K562 (cell line): ENCODE measurements around the gene KAZN. TPM values are rescaled to one million over a fixed set of nuclear protein-coding genes. Genes with fewer than 3 reads are reported as not detected.

Experiments used
- ATAC-seq: fragments of 200-7000 bp; cut with Tn5 transposase; 3 replicates; pipeline ENCODE4 v1.9.1; 2020; ENCODE audit warnings: moderate library complexity
- BruUV-seq: library from RNA; stranded (reverse); fragments of 400-500 nt; replicated peaks from 2 replicates; lab custom pipeline; 2021; lab: Mats Ljungman, UMichigan
- CTCF ChIA-PET: fragments of 300-600 bp; formaldehyde crosslinking; extraction: SDS; loops from one replicate; lab custom pipeline; 2021; ENCODE audit warnings: low intra/inter-chr PET ratio; lab: Yijun Ruan, JAX
- POLR2A ChIA-PET: fragments of 300-600, 350-650 bp; sonication (Branson Sonifier 250); formaldehyde crosslinking; extraction: SDS; loops from one replicate; lab custom pipeline; 2021; ENCODE audit warnings: antibody characterized with exemption, inconsistent platforms; lab: Yijun Ruan, JAX
- DNase-seq, 4 experiments: peaks; one replicate each; pipeline versions ENCODE4 v3.0.0 to v3.0.0-alpha.2; 2011 to 2018; ENCODE audit warnings: low spot score in 3 of 4, mixed read lengths in 3 of 4; ENCODE audit errors: extremely low read depth in 1 of 4
- FAIRE-seq: peaks from 2 replicates; lab custom pipeline; 2011; peaks lifted over from hg19 to GRCh38; lab: Jason Lieb, UNC
- H2AFZ ChIP-seq: 2 replicates; pipeline ENCODE4 v1.6.0; 2011; ENCODE audit warnings: low read depth, low read length, control low read depth, inconsistent platforms
- H3K27ac ChIP-seq: fragments of 200-600 bp; 3 replicates; pipeline ENCODE4 v1.8.0; 2011; ENCODE audit warnings: low read depth, mild to moderate bottlenecking, control low read depth, inconsistent platforms, low read length, moderate library complexity, mixed read lengths; ENCODE audit errors: extremely low read depth
- H3K27me3 ChIP-seq, 2 experiments: fragments of 300-600 bp in 1 of 2; 2 replicates in 1 of 2; 3 replicates in 1 of 2; pipeline versions ENCODE4 v1.6.0 to v1.8.0; 2011; ENCODE audit warnings: inconsistent platforms in 2 of 2, low read length in 2 of 2, mild to moderate bottlenecking in 1 of 2, mixed read lengths in 1 of 2, moderate library complexity in 1 of 2; ENCODE audit not compliant: control insufficient read depth in 2 of 2, insufficient read depth in 2 of 2
- H3K36me3 ChIP-seq: fragments of 300-600 bp; 3 replicates; pipeline ENCODE4 v1.8.0; 2011; ENCODE audit warnings: mild to moderate bottlenecking, low read length, inconsistent platforms; ENCODE audit not compliant: control insufficient read depth, insufficient read depth
- H3K4me1 ChIP-seq, 2 experiments: fragments of 200-600 bp in 1 of 2; replicated peaks in 1 of 2; 2 replicates in 1 of 2; 3 replicates in 1 of 2; pipeline versions ENCODE4 v1.5.1 to v1.8.0; 2011; ENCODE audit warnings: inconsistent platforms in 2 of 2, low read length in 2 of 2, mild to moderate bottlenecking in 1 of 2, mixed read lengths in 1 of 2, moderate library complexity in 1 of 2; ENCODE audit not compliant: control insufficient read depth in 2 of 2, insufficient read depth in 2 of 2
- H3K4me2 ChIP-seq: 2 replicates; pipeline ENCODE4 v1.6.1; 2011; ENCODE audit warnings: low read length, control low read depth, inconsistent platforms, mixed read lengths; ENCODE audit not compliant: insufficient read depth
- H3K4me3 ChIP-seq: fragments of 200-600 bp; sonication (generic), shearing (Covaris generic); 2 replicates; pipeline ENCODE4 v1.5.1; 2016; ENCODE audit warnings: control low read depth, inconsistent platforms
- H3K79me2 ChIP-seq: fragments of 200-600 bp; 3 replicates; pipeline ENCODE4 v1.8.0; 2011; ENCODE audit warnings: low read length, inconsistent platforms; ENCODE audit not compliant: control insufficient read depth, insufficient read depth
- H3K9ac ChIP-seq, 2 experiments: 2 replicates each; pipeline versions ENCODE4 v1.6.0 to v1.6.1; 2011; ENCODE audit warnings: low read depth in 2 of 2, low read length in 2 of 2, control low read depth in 1 of 2, inconsistent platforms in 1 of 2, mild to moderate bottlenecking in 1 of 2, mixed read lengths in 1 of 2; ENCODE audit not compliant: insufficient read depth in 1 of 2
- H3K9me1 ChIP-seq: one replicate; pipeline ENCODE4 v1.6.0; 2011; ENCODE audit warnings: inconsistent platforms, mild to moderate bottlenecking, low read length, moderate library complexity; ENCODE audit not compliant: control insufficient read depth, insufficient read depth
- H3K9me3 ChIP-seq: replicated peaks from 2 replicates; pipeline ENCODE4 v1.5.1; 2011; ENCODE audit warnings: low read depth, low read length, inconsistent platforms; ENCODE audit not compliant: control insufficient read depth, insufficient read depth
- H4K20me1 ChIP-seq: replicated peaks from 2 replicates; pipeline ENCODE4 v1.6.1; 2011; ENCODE audit warnings: low read length, inconsistent platforms, mixed read lengths; ENCODE audit not compliant: control insufficient read depth, insufficient read depth
- DMBX1 ChIP-seq: fragments of 250-450 bp; sonication (Bioruptor Pico); IDR thresholded peaks from 2 replicates; pipeline ENCODE4 v1.8.0; 2022; ENCODE audit warnings: inconsistent platforms, mild to moderate bottlenecking, moderate library complexity, borderline replicate concordance
- ELF1 ChIP-seq: fragments of 200-800 bp; sonication (Bioruptor generic); IDR thresholded peaks from 2 replicates; pipeline ENCODE4 v1.6.1; 2016; ENCODE audit warnings: missing genetic modification characterization, missing compliant biosample characterization
- HSF4 ChIP-seq: fragments of 250-450 bp; sonication (Bioruptor Pico); IDR thresholded peaks from 2 replicates; pipeline ENCODE4 v2.1.2; 2022; ENCODE audit warnings: mild to moderate bottlenecking, moderate library complexity, borderline replicate concordance
- IRF2 ChIP-seq: sonication (generic); formaldehyde crosslinking; IDR thresholded peaks from 2 replicates; pipeline ENCODE4 v1.8.1; 2022; ENCODE audit warnings: mild to moderate bottlenecking, missing genetic modification reagents
- MTA2 ChIP-seq: fragments of 450-650 bp; IDR thresholded peaks from 2 replicates; pipeline ENCODE4 v1.6.1; 2016; ENCODE audit warnings: low read depth
- NR1H2 ChIP-seq: sonication (generic); formaldehyde crosslinking; IDR thresholded peaks from 2 replicates; pipeline ENCODE4 v1.4.0; 2020; ENCODE audit warnings: mild to moderate bottlenecking, missing genetic modification reagents
- PHB2 ChIP-seq: fragments of 450-650 bp; IDR thresholded peaks from 2 replicates; pipeline ENCODE4 v1.6.1; 2017; ENCODE audit warnings: low read depth
- POU5F1 ChIP-seq: fragments of 150-350 bp; IDR thresholded peaks from 2 replicates; pipeline ENCODE4 v1.6.1; 2014; ENCODE audit warnings: borderline replicate concordance, low read length, low read depth, mild to moderate bottlenecking; ENCODE audit not compliant: partially characterized antibody
- RBM17 ChIP-seq: fragments of 200-400 bp; formaldehyde crosslinking; IDR thresholded peaks from 2 replicates; pipeline ENCODE4 v1.6.1; 2017; ENCODE audit warnings: low read depth, mild to moderate bottlenecking, low read length, borderline replicate concordance
- SUPT5H ChIP-seq: fragments of 450-650 bp; IDR thresholded peaks from 2 replicates; pipeline ENCODE4 v1.6.1; 2016
- TOE1 ChIP-seq, 2 experiments: fragments of 450-650 bp in 1 of 2; sonication (generic) in 1 of 2; formaldehyde crosslinking in 1 of 2; IDR thresholded peaks; 2 replicates each; pipeline versions ENCODE4 v1.7.1 to v1.8.0; 2016 to 2022; ENCODE audit warnings: borderline replicate concordance in 2 of 2, mild to moderate bottlenecking in 2 of 2, antibody characterized with exemption in 1 of 2, inconsistent platforms in 1 of 2, low read depth in 1 of 2, missing genetic modification reagents in 1 of 2, moderate library complexity in 1 of 2
- ZNF232 ChIP-seq: sonication (generic); formaldehyde crosslinking; IDR thresholded peaks from 2 replicates; pipeline ENCODE4 v1.8.0; 2022; ENCODE audit warnings: mild to moderate bottlenecking, missing genetic modification reagents
- WGBS: fragments of 100-300 bp; shearing (Covaris generic); methylation state at CpG from one replicate; pipeline ENCODE4 v1.1.6; 2016; ENCODE audit warnings: low coverage, mixed read lengths; ENCODE audit not compliant: insufficient coverage; ENCODE audit errors: missing lambda C conversion rate; 5-methylcytosine and 5-hydroxymethylcytosine counted together
- in situ Hi-C: fragments of 300-500 bp; cut with MboI; formaldehyde crosslinking; loops from 4 replicates; pipeline ENCODE4 v1.15.0; 2018; ENCODE audit warnings: inconsistent platforms, mixed read lengths
- intact Hi-C: fragments of 100-400 bp; cut with micrococcal nuclease; formaldehyde crosslinking; loops from 2 replicates; pipeline ENCODE4 v1.14.2; 2022
- polyA plus RNA-seq, 8 experiments: library from polyadenylated mRNA; depleted of rRNA in 4 of 8; stranded (reverse) in 5 of 8; unstranded in 3 of 8; fragments of >200 nt; fragmentation: Nextera tagmentation in 2 of 8; fragmentation: Illumina TruSeq in 1 of 8; extraction: Ambion mirVana in 2 of 8; extraction: Trizol in 1 of 8; gene quantifications; 2 replicates each; pipeline versions ENCODE4 v1.2.1 to v1.2.3, GENCODE V29; 2011 to 2014; ENCODE audit warnings: inconsistent platforms in 1 of 8, missing spikeins in 1 of 8
- total RNA-seq, 7 experiments: library from RNA; depleted of rRNA in 6 of 7; stranded (reverse); fragments of >200 nt in 6 of 7; fragmentation: Illumina TruSeq in 2 of 7; extraction: Trizol in 2 of 7; gene quantifications; 2 replicates each; pipeline versions ENCODE4 v1.2.1 to v1.2.3, GENCODE V29; 2011 to 2021; ENCODE audit warnings: low replicate concordance in 1 of 7
- TF ChIP-seq, protein P1 (sequence below): sonication (generic); formaldehyde crosslinking; IDR thresholded peaks from 2 replicates; pipeline ENCODE4 v1.8.1; 2023; ENCODE audit warnings: mild to moderate bottlenecking, missing genetic modification reagents
- TF ChIP-seq, protein P2 (sequence below): fragments of 450-650 bp; formaldehyde crosslinking; IDR thresholded peaks from 2 replicates; pipeline ENCODE4 v1.4.0; 2020; ENCODE audit warnings: mild to moderate bottlenecking, mixed read lengths
- TF ChIP-seq, protein P3 (sequence below): fragments of 250-450 bp; sonication (Bioruptor Pico); IDR thresholded peaks from 2 replicates; pipeline ENCODE4 v1.8.0; 2022; ENCODE audit warnings: inconsistent platforms
- TF ChIP-seq, protein P4 (sequence below): IDR thresholded peaks from 2 replicates; pipeline ENCODE4 v1.6.1; 2011; ENCODE audit warnings: borderline replicate concordance, low read depth, mild to moderate bottlenecking, moderate library complexity, low read length; ENCODE audit not compliant: insufficient read depth, poor library complexity, severe bottlenecking

Gene KAZN
- total and polyA plus RNA-seq, 9 of the 15 experiments (the other 6 are each of a cell fraction or from before 2014, with no cell fraction given): 2.1 to 21.6 (median 5.4) TPM

DNA sequence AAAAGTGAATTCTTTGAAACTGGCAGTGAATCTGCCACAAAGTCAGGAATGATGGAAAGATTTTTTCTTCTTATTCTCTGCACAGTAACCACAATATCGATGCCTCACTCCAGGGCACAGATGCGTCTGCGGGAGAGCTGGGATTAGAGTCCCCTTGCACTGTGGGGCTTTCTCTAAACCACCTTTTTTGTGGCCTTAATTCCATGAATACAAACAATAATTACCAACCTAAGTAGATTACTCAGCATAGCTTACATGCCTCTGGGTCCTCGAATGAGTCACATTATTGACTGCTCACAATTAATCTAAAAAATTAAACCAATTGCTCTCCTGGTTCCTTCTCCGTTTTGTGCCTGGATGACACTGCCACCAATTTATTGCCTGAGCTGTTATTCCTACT, 125.8 kb downstream of the KAZN start:
- H3K27ac ChIP-seq: no peak overlapping the region
- WGBS: 4% methylated on average over 5 of the region's 5 CpGs
- CTCF ChIA-PET: no interaction called here
- in situ Hi-C loops: no loop called here
- FAIRE-seq: no peak
- H3K36me3 ChIP-seq: no peaks in the 10 kb centered on the region
- H3K9ac ChIP-seq: no peak overlapping the region
- no peaks in the 10 kb centered on the region for H3K79me2 ChIP-seq
- intact Hi-C loops: no loop called here
- no peak overlapping the region for H3K4me2 ChIP-seq
- H3K27me3 ChIP-seq: peaks cover 38 to 57% of the 10 kb centered on the region in 2 experiments
- TF ChIP-seq SUPT5H (no peak), NR1H2 (CRISPR knock-in tag) (no peak), IRF2 (CRISPR knock-in tag) (no peak), TOE1 (IDR thresholded peaks at IDR 0.05; ENCODE audit: borderline replicate concordance) (no peak), TOE1 (CRISPR knock-in tag; IDR thresholded peaks at IDR 0.05; ENCODE audit: borderline replicate concordance, low read depth) (no peak), ZNF232 (CRISPR knock-in tag) (no peak), DMBX1 (CRISPR knock-in tag) (no peak), POU5F1 (no peak), MTA2 (no peak), ELF1 (tag) (no peak), HSF4 (CRISPR knock-in tag) (no peak), RBM17 (no peak), PHB2 (no peak)
- TF ChIP-seq, protein P1, sequence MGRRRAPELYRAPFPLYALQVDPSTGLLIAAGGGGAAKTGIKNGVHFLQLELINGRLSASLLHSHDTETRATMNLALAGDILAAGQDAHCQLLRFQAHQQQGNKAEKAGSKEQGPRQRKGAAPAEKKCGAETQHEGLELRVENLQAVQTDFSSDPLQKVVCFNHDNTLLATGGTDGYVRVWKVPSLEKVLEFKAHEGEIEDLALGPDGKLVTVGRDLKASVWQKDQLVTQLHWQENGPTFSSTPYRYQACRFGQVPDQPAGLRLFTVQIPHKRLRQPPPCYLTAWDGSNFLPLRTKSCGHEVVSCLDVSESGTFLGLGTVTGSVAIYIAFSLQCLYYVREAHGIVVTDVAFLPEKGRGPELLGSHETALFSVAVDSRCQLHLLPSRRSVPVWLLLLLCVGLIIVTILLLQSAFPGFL (CRISPR knock-in tag): no peak
- TF ChIP-seq, protein P2, sequence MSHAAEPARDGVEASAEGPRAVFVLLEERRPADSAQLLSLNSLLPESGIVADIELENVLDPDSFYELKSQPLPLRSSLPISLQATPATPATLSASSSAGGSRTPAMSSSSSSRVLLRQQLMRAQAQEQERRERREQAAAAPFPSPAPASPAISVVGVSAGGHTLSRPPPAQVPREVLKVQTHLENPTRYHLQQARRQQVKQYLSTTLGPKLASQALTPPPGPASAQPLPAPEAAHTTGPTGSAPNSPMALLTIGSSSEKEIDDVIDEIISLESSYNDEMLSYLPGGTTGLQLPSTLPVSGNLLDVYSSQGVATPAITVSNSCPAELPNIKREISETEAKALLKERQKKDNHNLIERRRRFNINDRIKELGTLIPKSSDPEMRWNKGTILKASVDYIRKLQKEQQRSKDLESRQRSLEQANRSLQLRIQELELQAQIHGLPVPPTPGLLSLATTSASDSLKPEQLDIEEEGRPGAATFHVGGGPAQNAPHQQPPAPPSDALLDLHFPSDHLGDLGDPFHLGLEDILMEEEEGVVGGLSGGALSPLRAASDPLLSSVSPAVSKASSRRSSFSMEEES (CRISPR knock-in tag): no peak
- TF ChIP-seq, protein P3, sequence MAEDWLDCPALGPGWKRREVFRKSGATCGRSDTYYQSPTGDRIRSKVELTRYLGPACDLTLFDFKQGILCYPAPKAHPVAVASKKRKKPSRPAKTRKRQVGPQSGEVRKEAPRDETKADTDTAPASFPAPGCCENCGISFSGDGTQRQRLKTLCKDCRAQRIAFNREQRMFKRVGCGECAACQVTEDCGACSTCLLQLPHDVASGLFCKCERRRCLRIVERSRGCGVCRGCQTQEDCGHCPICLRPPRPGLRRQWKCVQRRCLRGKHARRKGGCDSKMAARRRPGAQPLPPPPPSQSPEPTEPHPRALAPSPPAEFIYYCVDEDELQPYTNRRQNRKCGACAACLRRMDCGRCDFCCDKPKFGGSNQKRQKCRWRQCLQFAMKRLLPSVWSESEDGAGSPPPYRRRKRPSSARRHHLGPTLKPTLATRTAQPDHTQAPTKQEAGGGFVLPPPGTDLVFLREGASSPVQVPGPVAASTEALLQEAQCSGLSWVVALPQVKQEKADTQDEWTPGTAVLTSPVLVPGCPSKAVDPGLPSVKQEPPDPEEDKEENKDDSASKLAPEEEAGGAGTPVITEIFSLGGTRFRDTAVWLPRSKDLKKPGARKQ (CRISPR knock-in tag): no peak
- TF ChIP-seq, protein P4, sequence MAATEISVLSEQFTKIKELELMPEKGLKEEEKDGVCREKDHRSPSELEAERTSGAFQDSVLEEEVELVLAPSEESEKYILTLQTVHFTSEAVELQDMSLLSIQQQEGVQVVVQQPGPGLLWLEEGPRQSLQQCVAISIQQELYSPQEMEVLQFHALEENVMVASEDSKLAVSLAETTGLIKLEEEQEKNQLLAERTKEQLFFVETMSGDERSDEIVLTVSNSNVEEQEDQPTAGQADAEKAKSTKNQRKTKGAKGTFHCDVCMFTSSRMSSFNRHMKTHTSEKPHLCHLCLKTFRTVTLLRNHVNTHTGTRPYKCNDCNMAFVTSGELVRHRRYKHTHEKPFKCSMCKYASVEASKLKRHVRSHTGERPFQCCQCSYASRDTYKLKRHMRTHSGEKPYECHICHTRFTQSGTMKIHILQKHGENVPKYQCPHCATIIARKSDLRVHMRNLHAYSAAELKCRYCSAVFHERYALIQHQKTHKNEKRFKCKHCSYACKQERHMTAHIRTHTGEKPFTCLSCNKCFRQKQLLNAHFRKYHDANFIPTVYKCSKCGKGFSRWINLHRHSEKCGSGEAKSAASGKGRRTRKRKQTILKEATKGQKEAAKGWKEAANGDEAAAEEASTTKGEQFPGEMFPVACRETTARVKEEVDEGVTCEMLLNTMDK: no peak
- TF ChIP-seq, all 486 proteins: peak for 0
- BruUV-seq: no TSS peak
- ATAC-seq: no peak
- no peak for DNase-seq
- no peak overlapping the region for H2AFZ ChIP-seq
- POLR2A ChIA-PET: interaction anchor here (0.5 kb wide), 1 partner anchor 14 kb away, joined by 3 read pairs; no protein-coding TSS in a partner anchor
- H3K9me3 ChIP-seq: no peaks in the 10 kb centered on the region
- no peaks in the 10 kb centered on the region; a peak in 1 of 5 replicates for H3K4me1 ChIP-seq
- 0 out of 2 replicates have a peak, but pooled peaks cover 2% of the 10 kb centered on the region for H4K20me1 ChIP-seq
- H3K9me1 ChIP-seq: no peaks in the 10 kb centered on the region
- H3K4me3 ChIP-seq: no peak overlapping the region
